ENCODE results near the gene SLC6A4.

DNA sequence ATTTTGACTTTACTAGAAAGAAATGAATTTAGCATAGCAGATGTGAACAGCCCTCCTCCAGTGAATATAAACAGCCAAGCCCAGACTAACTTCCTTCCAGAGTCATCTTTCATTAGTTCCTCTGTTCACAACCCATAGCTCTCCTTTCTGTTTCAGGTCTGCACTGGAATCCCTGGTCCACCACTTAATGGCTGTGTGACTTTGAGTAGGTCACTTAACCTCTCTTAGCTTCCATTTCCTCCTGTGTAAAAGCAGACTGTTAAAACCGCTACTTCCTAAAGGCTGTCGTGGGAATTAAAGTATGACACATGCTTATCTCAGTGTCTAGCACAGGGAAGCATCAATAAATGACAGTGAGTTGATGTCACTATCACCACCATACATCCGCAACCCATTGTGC, 7.5 kb downstream of the SLC6A4 start:
- TF ChIP-seq, protein P1, sequence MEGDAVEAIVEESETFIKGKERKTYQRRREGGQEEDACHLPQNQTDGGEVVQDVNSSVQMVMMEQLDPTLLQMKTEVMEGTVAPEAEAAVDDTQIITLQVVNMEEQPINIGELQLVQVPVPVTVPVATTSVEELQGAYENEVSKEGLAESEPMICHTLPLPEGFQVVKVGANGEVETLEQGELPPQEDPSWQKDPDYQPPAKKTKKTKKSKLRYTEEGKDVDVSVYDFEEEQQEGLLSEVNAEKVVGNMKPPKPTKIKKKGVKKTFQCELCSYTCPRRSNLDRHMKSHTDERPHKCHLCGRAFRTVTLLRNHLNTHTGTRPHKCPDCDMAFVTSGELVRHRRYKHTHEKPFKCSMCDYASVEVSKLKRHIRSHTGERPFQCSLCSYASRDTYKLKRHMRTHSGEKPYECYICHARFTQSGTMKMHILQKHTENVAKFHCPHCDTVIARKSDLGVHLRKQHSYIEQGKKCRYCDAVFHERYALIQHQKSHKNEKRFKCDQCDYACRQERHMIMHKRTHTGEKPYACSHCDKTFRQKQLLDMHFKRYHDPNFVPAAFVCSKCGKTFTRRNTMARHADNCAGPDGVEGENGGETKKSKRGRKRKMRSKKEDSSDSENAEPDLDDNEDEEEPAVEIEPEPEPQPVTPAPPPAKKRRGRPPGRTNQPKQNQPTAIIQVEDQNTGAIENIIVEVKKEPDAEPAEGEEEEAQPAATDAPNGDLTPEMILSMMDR (IDR thresholded peaks at IDR 0.05; ENCODE audit: low read depth, low read length, missing input control) = no peak
- TF ChIP-seq MAX (IDR thresholded peaks at IDR 0.05) (no peak), JUND (IDR thresholded peaks at IDR 0.05) (no peak), ATF3 (IDR thresholded peaks at IDR 0.05) (no peak), SP1 (IDR thresholded peaks at IDR 0.05) (no peak), RAD21 (IDR thresholded peaks at IDR 0.05) (no peak), TAF1 (conservative IDR thresholded peaks at IDR 0.05) (no peak), NR2F2 (IDR thresholded peaks at IDR 0.05) (no peak), FOXA1 (IDR thresholded peaks at IDR 0.05) (no peak), GABPA (IDR thresholded peaks at IDR 0.05 in 1 of 2, conservative IDR thresholded peaks at IDR 0.05 in 1 of 2) (no peak)
- TF ChIP-seq, protein P2, sequence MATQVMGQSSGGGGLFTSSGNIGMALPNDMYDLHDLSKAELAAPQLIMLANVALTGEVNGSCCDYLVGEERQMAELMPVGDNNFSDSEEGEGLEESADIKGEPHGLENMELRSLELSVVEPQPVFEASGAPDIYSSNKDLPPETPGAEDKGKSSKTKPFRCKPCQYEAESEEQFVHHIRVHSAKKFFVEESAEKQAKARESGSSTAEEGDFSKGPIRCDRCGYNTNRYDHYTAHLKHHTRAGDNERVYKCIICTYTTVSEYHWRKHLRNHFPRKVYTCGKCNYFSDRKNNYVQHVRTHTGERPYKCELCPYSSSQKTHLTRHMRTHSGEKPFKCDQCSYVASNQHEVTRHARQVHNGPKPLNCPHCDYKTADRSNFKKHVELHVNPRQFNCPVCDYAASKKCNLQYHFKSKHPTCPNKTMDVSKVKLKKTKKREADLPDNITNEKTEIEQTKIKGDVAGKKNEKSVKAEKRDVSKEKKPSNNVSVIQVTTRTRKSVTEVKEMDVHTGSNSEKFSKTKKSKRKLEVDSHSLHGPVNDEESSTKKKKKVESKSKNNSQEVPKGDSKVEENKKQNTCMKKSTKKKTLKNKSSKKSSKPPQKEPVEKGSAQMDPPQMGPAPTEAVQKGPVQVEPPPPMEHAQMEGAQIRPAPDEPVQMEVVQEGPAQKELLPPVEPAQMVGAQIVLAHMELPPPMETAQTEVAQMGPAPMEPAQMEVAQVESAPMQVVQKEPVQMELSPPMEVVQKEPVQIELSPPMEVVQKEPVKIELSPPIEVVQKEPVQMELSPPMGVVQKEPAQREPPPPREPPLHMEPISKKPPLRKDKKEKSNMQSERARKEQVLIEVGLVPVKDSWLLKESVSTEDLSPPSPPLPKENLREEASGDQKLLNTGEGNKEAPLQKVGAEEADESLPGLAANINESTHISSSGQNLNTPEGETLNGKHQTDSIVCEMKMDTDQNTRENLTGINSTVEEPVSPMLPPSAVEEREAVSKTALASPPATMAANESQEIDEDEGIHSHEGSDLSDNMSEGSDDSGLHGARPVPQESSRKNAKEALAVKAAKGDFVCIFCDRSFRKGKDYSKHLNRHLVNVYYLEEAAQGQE (IDR thresholded peaks at IDR 0.05) = no peak

All from liver (tissue), 3 donors.